GM19438 (cell line): Measurements from ENCODE around the gene STX5.
"Not testable (repeated sequence)": the region's sequence is repeated elsewhere in the genome, so short reads cannot be mapped to it uniquely, and the experiment has no call there.

Experiments used
- ATAC-seq: cut with Tn5 transposase; IDR thresholded peaks from one replicate; pipeline ENCODE4 v1.9.1; 2021; ENCODE audit warnings: low read depth; ENCODE audit not compliant: unreplicated experiment

STX5 gene

DNA sequence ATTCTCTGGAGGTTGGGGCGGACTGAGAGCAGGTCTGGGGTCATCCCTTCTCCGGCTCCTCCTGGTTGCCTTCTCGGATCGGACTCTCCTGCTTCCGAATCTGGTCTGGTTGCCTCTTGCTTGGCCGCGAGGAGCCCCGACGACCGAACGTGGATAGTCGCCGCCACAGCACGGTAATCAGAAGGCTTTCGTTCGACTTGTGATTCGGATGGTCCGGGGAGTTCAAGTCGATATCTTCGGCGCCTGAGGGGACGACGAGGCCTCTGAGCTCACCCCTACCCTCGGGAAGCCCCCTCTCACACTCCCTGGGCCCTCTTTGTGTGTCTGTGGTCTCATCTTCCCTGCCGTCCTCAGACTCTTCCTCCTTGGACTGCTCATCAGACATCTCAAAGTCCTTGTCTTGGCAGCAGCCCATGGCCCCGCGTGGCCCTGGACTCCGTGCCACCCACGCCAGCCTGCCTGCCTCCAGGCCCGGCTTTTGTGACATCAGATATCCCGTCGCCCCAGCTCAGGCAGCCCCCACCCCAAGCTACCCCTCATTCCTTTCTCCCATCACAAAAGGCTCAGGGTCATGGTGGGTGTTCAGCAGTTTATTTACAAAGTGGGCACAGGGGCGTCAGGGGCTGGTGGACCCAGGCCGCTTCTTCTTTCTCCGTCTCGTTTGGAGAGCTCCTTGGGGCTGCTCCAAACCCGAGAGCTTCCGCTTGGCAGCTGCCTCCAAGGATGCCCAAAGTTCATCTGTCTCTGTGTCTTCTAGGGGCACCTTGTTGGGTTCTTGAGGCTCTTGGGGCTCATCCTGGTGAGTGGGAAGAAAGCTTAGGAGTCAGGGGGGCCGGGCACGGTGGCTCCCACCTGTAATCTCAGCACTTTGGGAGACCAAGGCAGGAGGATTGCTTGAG is 734 bp upstream of the STX5 start, which contains the start of gene TEX54:
TSS of gene TEX54 (minus strand) at position 506 of the 899 bp plus-strand sequence.
- ATAC-seq: no peak

DNA sequence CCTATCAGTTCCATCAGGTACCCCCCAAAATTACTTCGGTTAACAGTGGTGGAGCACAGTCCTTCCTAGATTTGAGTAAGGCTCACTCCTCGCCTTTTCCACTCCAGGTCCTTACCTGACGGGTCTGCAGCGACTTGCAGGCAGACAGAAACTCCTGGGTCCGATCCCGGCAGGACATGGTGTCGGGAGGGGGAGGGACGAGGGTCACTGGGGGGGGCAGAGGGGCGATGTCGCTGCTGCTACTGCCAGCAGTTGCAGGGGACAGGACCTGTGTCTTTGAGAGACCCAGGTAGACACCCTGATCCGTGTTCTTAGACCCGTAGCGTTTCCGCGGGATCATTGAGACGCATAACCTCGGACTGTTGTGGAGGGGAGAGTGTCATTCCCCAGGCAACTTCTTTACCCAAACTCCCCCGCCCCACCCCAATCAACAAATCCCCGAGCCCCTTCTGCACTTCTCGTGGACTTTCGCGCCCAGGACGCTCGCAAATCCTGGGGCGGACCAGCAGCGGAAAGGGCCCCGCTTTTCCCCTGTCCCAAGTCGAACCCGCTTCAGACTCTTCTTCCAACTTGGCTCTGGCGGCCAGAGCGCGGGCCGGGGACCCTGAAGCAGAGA is 839 bp downstream of the STX5 start:
- no peak for ATAC-seq

DNA sequence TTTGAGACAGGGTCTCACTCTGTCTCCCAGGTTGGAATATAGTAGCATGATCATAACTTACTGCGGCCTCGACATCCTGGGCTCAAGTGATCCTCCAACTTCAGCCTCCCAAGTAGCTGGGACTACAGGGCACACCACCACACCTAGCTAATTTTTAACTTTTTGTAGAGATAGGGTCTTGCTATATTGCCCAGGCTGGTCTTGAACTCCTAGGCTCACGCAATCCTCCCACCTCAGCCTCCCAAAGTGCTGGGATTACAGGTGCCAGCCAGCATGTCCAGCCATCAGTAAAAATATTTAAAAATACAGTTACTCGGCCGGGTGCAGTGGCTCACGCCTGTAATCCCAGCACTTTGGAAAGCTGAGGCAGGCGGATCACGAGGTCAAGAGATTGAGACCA is 3.7 kb downstream of the STX5 start:
- ATAC-seq: not testable (repeated sequence)

DNA sequence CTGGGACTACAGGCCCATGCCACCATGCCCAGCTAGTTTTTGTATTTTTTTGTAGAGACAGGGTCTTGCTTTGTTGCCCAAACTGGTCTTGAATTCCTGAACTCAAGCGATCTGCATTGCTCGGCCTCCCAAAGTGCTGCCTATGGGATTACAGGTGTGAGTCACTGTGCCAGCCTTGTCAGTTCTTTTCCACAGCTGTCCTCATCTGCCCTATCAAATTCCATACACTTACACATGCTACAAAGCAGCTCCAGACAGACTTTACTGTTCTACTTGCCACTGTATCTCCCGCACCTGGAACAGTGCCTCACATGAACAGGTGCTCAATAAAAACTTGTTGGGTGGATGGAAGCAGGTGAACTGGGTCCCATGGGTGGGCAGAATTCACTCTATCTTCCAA is 8.2 kb downstream of the STX5 start:
- ATAC-seq: no peak

DNA sequence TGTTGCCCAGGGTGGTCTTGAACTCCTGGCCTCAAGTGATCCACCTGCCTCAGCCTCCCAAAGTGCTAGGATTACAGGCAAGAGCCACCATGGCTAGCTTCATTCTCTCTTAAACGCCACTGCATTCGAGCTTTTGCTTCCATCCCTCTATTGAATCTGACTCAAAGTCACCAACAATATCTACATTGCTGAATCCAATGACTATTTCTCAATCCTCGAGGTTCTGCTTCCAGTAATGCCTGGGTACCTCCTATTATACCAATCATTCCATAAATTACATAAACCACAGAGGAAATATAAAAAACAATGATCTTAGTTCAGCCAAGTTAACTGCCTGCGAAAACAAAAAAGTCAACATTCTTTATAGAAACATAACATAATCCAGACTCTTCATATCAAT is 14.7 kb downstream of the STX5 start:
- no peak for ATAC-seq

DNA sequence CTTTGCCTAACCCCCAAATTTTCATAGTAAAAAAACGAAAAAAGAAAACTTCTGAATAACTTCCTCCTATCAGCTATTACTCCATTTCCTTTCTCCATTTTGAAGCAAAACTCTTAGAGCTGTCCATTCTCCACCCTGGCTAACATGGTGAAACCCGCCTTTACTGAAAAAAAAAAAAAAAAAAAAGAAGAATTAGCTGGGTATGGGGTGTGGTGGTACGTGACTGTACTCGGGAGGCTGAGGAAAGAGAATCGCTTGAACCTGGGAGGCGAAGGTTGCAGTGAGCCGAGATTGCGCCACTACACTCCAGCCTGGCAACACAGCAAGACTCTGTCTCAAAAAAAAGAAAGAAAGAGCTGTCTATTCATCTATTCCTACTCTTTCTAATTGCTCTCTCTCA is 15.3 kb downstream of the STX5 start:
- no peak for ATAC-seq

DNA sequence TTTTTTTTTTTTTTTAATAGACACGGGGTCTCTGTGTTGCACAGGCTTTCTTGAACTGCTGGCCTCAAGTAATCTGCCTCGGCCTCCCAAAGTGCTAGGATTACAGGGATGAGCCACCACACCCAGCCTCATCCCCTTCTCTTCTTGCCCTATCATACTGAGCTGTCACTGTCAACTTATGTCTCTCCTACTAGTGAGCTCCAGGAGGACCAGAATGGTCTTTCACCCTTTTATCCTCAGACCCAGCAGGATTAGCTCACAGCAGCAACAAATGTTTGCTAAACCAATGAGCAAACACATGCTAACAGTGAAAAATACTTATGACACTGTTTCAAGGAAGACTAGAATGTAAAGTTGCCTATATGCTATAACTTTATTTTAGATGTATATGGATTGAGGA is 20.2 kb downstream of the STX5 start:
- no peak for ATAC-seq

DNA sequence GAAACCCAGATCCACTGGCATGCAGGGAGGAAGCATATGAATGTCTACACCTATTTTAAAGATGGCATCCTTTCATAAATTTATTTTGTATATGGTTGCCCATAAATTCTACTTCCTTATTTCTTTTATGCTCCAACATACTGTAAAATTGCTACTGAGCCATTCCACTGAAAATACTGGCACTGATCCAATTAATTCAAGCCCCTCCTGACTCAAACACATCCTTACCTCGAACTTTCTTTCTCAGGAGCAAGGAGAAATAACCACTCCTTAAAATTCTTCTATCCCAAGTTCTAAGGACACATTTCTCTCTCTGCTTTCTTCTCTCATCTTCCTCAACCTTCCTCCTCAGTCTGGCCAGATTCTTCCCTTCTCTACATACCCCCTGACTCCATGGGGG is 21.1 kb downstream of the STX5 start:
- ATAC-seq: no peak

DNA sequence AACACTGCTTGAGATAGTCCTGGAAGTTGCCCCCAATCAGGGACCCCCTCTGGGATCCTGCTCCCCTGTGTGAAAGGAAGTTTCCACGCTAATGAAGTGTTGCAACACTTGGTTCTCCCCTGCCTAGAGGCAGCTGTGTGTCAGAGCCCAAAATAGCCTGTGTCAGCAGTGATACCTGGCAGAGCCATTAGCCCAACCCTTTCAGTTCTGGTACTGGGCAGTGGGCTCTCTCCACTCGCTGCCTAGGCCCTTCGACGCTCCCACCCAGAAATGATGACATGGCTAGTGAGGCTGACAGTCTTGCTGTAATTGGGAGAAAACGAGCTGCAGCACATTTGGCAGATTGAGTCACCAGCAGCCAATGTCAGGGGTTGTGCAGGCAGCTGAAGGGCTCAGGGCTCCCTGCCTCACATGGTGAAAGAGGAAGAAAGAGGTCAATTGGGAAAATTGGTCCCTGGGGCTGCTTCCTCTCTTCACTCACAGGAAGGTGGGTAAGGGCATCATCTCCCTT is 25.2 kb downstream of the STX5 start:
- ATAC-seq: no peak

DNA sequence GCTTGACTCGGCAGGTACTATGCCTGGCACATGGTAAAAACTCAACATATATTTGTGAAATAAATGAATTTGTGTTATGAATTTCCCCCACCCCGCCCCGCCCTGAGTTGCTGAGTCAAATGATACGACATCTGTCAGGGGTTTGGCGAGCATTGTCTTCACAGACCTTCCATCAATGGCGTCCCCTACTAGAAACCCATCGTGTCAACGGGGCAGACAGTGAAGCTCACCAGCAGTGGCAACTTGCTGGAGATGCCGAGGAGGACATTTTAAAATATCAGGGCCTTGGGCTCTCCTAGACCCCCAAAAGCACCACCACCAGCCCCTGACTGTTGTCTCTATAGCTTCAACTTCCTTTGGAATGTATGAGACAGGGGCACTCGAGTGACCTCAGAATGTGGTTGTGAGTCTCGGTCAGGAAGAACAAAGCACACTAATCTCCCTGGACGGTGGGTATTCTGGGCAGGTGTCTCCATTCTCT is 25.9 kb downstream of the STX5 start:
- no peak for ATAC-seq

DNA sequence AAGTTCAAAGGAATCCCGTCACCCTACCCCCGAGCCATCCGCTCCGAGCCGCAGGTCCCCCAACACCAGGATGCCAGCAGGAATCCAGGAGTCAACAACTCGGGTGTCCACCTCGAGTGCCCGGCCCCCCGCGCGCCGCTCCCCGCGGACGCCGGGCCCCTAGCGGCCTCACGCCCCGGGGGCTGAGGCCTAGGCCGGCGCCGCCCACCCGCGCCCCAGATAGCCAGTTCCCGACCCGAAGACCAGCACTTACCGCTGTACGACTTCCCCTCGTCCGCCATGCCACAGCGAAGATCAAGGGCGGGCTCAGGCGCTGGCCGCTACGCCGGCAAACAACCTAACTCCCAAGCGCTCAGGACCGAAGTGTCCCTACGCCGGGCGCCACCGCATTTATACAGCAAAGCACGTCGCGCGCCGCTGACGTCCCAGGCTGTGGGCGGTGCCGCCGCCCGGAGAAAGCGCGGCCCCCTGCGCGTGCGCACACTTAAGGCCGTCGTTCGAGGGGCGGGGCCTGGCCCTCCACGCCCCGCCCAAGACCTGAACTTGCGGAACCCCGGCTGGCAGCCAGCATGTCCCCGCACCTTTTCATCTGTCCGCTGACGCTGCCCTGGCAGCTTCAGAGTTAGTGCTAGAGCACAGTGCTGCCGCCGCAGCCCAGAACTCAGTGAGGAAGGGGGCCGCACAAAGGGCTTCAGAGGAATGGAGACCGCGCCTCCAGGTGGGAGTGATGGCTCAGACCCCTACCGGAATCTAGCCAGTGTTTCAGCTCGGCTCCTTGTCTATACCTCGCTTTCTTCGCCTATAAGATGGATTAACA is 26.6 kb downstream of the STX5 start, which contains the start of gene NXF1:
TSS of gene NXF1 (minus strand) at position 365 of the 817 bp plus-strand sequence. CDS start at position 281, 84 bp downstream.
- ATAC-seq: peak; percentile 73

DNA sequence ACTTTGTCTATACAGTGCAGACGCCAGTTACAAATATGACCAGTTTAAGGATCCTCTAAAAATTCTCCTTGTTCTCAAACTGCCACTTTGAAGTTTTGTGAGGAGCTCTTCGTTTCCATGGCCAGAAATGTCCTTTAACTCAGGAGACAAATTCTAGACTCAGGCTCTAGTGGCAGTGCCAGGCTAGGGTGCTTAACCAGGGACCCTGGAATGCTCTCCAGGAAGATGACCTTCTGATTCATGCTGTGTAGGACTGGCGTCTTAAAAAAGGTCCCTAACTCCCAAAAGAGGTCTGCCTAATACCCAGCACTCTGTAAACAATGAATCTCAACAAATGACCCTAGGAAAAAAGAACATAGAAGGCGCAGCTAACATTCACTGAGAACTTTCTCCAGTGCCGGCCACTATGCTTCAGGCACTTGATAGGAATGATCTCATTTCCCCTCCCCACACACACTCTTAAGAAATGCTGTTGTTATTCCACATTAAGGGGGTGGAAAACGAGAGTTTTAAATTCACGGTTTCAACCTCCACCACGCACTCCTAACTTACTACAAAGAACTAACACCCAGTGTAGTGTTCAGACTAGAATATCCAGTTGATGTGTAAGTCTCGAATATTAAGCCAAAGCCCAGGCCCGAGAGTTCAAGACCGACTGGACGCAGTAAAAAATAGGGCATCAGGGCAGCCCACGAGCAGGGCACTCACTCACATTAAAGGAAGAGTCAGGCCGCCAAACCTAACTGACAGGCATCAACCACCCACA is 27.4 kb downstream of the STX5 start:
- peak; percentile 5 for ATAC-seq

DNA sequence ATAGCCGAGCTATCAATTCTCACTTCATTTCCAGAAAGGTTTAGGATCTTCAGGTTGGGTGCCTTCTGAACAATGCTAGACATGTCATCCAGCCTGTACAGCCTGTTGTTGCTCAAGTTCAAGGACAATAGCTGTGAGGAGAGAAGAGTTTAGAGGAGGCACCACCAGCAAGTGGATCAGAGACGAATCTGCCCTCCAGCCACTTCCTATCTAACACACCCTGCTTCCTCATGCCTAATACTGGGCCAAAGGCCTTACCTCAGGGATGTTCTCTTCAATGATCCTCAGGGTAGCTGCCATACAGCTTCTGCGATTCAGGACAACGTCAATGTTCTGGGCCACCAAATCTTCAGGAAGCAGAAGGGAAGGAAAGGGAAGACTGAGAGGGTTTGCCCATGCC is 30.8 kb downstream of the STX5 start:
- ATAC-seq: no peak

DNA sequence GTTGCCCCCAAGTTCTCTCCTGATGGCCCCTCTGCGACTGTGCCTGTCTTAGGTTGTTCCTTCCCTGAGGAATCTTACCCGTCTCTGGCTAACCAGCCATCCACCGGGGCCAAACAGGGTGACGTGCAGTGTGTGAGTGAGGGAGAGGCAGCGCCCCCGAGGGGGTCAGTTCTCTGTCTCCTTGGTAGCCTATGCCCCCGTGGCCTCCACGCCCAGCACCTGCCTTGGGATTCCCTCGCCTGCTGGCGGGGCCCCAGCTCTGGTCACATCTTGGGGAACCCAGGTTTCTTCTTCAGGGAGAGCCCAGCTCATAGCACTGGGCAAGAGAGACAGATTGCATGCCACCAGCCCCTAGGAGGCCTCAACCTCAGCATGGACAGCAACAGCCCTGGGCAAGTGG is 32.4 kb downstream of the STX5 start:
- no peak for ATAC-seq

DNA sequence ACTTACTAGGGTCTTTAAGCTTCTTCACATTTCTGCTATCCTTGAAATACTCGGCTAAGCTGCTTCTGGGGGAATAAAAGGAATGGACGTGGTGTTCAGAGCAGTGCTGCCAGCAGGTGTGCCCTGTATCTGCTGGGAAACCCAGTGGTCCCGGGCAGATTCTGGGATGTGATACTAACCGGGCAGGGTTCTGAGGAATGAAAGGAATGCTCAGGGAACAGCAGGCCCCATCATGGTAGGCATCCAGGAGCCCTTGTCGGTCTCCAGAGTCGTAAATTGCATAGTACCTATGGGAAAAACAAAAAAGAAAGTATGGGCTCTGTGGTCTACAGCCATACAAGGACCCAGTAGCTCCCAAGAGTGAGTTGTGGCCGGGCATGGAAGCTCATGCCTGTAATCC is 35.6 kb downstream of the STX5 start:
- no peak for ATAC-seq

DNA sequence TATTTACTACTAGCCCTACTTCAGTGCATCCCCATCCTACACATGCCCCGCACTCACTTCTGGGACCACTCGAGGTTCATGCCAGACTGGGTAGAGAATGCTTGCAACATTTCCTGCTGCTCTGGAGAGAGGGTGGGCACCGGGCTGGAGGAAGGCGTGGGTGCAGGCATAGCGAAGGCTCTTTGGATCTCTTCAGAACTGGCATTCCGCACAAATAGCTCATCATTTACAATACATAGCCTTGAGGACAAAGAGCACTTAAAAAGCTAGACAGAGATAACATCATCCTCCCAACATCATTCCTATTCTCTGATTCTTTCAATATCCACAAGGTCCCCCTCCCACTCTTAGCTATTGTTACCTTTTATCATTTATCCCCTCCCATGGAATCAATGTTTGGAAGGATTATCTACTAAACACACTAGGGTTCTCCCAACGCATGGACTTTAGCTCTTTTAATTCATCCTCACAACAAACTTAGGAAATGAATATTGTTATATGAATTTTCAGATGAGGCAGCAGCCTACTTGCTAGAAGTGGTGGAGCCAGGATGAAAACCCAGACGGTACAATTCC is 37.6 kb downstream of the STX5 start:
- ATAC-seq: no peak

DNA sequence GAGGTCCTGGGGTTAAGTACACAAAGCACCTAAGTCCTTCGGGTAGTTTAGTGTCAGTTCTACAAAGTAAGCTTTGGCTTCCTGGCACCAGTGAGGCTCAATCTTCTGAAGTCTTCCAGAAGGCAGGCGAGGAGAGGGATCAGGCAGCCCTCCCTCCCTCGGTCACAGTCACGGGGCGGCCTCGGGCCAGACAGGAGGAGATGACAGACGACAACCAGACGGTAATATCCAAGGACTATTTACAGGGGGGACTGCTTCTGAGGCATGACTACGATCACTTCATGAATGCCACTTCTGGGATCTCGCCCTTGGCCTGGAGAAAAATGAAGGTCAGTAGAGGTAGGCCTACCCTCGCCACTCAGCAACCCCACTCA is 39.7 kb downstream of the STX5 start:
- no peak for ATAC-seq

DNA sequence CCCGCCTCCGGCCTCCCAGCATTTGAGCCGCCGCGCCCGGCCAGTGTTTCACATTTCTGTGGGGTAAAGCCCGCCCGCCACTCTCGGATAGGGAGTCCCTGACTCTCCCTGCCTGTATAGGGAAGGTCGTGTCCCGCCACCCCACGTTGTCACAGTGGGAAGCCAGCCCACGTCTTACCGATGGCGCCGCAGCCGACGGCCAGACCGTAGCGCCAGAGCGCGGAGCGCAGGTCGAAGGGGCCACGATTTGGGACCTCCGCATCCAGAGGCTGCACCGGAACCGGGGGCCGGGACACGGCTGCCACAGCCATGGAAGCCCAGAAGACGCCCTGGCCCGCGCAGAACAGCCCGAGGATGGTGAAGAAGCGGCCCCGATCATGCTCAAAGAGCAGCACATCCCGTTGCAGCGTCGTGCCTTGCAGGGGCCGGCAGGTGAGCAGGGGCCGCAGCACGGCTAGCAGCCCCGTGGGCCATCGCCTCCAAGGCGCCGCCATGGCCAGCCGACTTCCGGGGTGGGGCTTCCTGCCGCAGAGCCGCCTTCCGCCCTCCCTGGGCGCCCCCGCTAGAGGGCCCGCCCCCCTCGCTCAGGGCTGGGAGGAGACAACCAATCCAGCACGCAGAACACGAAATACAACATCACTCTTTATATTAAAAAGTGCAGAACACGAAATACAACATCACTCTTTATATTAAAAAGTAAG is 40.2 kb downstream of the STX5 start, which contains the start of gene TMEM223:
TSS of gene TMEM223 (minus strand) at position 506 of the 701 bp plus-strand sequence. CDS start at position 494, 12 bp downstream.
- peak; percentile 57 for ATAC-seq

DNA sequence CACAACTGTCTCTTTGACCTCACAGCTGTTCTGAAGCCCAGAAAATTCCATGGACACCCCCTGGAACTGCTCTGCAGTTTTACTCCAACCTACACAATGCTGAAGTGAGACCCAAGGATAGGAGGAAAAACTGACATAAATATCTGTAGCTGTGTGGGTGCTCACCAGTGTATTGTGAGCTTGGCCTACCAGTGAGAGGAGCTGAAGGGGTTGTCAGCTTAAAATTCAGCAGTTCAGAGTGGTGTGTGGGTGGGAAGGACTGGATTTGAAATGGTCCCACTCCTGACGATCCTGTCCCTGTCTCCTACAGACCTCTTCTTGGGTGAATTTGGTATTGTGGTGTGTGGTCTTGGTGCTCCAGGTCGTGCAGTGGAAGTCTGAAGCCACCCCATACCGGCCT is 42.3 kb downstream of the STX5 start:
- no peak for ATAC-seq
